ENCODE results near the gene SLC66A3. TPM values are rescaled to one million over a fixed set of nuclear protein-coding genes. Genes with fewer than 3 reads are reported as not detected.

SLC66A3 gene
- total and polyA plus RNA-seq, 3 donors from 2014 or later: 23.3 to 46.0 (median 38.9) TPM

- DNase-seq: no peak
- Histone ChIP-seq H3K36me3 (ENCODE audit: low read depth, missing control alignments) (no peaks in the 10 kb centered on the region), H3K4me3 (no peak overlapping the region), H3K27ac (no peak overlapping the region), H3K27me3 (no peaks in the 10 kb centered on the region), H3K9me3 (no peaks in the 10 kb centered on the region), H3K4me1 (no peaks in the 10 kb centered on the region)
- intact Hi-C loops (cut with DNase I; ENCODE audit: low total_unique reads): no loop called here
- TF ChIP-seq POLR2A (IDR thresholded peaks at IDR 0.05) (no peak), CTCF (IDR thresholded peaks at IDR 0.05) (no peak)
- WGBS, 2 donors: 84 to 90% methylated on average over 3 of the region's 3 CpGs
Measured at GRCh38 chr2:11118761-11119160, 36.5 kb upstream of the SLC66A3 start.

GRCh38 chr2:11121099-11121822 is 34.0 kb upstream of the SLC66A3 start:
- WGBS, 2 donors: 79 to 85% methylated on average over 8 of the region's 8 CpGs
- H3K27me3 ChIP-seq: no peaks in the 10 kb centered on the region
- no peaks in the 10 kb centered on the region for H3K36me3 ChIP-seq (ENCODE audit: low read depth, missing control alignments)
- intact Hi-C loops (cut with DNase I; ENCODE audit: low total_unique reads): no loop called here
- H3K9me3 ChIP-seq: no peaks in the 10 kb centered on the region
- H3K4me3 ChIP-seq: no peak overlapping the region
- DNase-seq: no peak
- no peaks in the 10 kb centered on the region for H3K4me1 ChIP-seq
- TF ChIP-seq POLR2A (IDR thresholded peaks at IDR 0.05): no peak
- TF ChIP-seq CTCF (IDR thresholded peaks at IDR 0.05): no peak
- H3K27ac ChIP-seq: no peak overlapping the region

GRCh38 chr2:11121823-11122155 is 33.5 kb upstream of the SLC66A3 start:
- intact Hi-C loops (cut with DNase I; ENCODE audit: low total_unique reads): no loop called here
- 48 to 89% methylated on average over 4 to 7 of the region's 7 CpGs for WGBS, 2 donors
- Histone ChIP-seq H3K9me3 (no peaks in the 10 kb centered on the region), H3K27ac (no peak overlapping the region), H3K4me3 (no peak overlapping the region), H3K27me3 (no peaks in the 10 kb centered on the region), H3K36me3 (ENCODE audit: low read depth, missing control alignments) (no peaks in the 10 kb centered on the region), H3K4me1 (no peaks in the 10 kb centered on the region)
- no peak for DNase-seq
- TF ChIP-seq CTCF (IDR thresholded peaks at IDR 0.05) (no peak), POLR2A (IDR thresholded peaks at IDR 0.05) (no peak)

- intact Hi-C loops (cut with DNase I; ENCODE audit: low total_unique reads): no loop called here
- H3K9me3 ChIP-seq: no peaks in the 10 kb centered on the region
- H3K4me1 ChIP-seq: no peaks in the 10 kb centered on the region
- 88% methylated on average over 9 of the region's 9 CpGs for WGBS, 2 donors
- DNase-seq: no peak
- H3K27me3 ChIP-seq: no peaks in the 10 kb centered on the region
- no peak for TF ChIP-seq CTCF (IDR thresholded peaks at IDR 0.05)
- H3K27ac ChIP-seq: no peak overlapping the region
- no peaks in the 10 kb centered on the region for H3K36me3 ChIP-seq (ENCODE audit: low read depth, missing control alignments)
- H3K4me3 ChIP-seq: no peak overlapping the region
Measured at GRCh38 chr2:11122380-11122779, 32.9 kb upstream of the SLC66A3 start.

Measured in testis (tissue), 3 donors.